Muscle layer of duodenum (tissue), 2 donors: ENCODE data around the gene QRFP.

Experiments used
- H3K27ac ChIP-seq: one replicate; pipeline ENCODE4 v1.7.0; 2013; ENCODE audit warnings: mild to moderate bottlenecking, low read length
- H3K27me3 ChIP-seq: one replicate; pipeline ENCODE4 v1.7.0; 2013; ENCODE audit warnings: low read depth, mild to moderate bottlenecking, control low read depth, low read length
- H3K36me3 ChIP-seq, 2 donors: one replicate each; pipeline ENCODE4 v1.7.0; 2013; ENCODE audit warnings: low read length in 2 of 2, control low read depth in 1 of 2, mild to moderate bottlenecking in 1 of 2; ENCODE audit not compliant: insufficient read depth in 2 of 2, control insufficient read depth in 1 of 2
- H3K4me1 ChIP-seq, 2 donors: one replicate each; pipeline ENCODE4 v1.7.0; 2013; ENCODE audit warnings: low read length in 2 of 2, mild to moderate bottlenecking in 2 of 2, control low read depth in 1 of 2, moderate library complexity in 1 of 2; ENCODE audit not compliant: insufficient read depth in 2 of 2, control insufficient read depth in 1 of 2
- H3K4me3 ChIP-seq, 2 donors: one replicate each; pipeline ENCODE4 v1.7.0; 2013; ENCODE audit warnings: low read length in 2 of 2, low read depth in 1 of 2, mild to moderate bottlenecking in 1 of 2
- H3K9me3 ChIP-seq, 2 donors: one replicate each; pipeline ENCODE4 v1.7.0; 2013; ENCODE audit warnings: low read length in 2 of 2, control low read depth in 1 of 2, mild to moderate bottlenecking in 1 of 2; ENCODE audit not compliant: control insufficient read depth in 1 of 2
- donor health status: healthy.

Gene QRFP

GRCh38 chr9:130872093-130872492 lies 24.5 kb downstream of the QRFP start:
- H3K36me3 ChIP-seq = peaks cover 51 to 60% of the 10 kb centered on the region in 2 donors
- peaks cover 4 to 54% of the 10 kb centered on the region in 2 donors for H3K4me1 ChIP-seq

GRCh38 chr9:130871395-130872062 lies 25.1 kb downstream of the QRFP start:
- Histone ChIP-seq H3K27me3 (no peaks in the 10 kb centered on the region), H3K9me3 (no peaks in the 10 kb centered on the region), H3K36me3 (peaks cover 51 to 61% of the 10 kb centered on the region in 2 donors), H3K27ac (no peak overlapping the region), H3K4me3 (no peak overlapping the region), H3K4me1 (peaks cover 4 to 60% of the 10 kb centered on the region in 2 donors)

More at GRCh38 chr9:130872093-130872492, 24.5 kb downstream of the QRFP start:
- no peak overlapping the region for H3K27ac ChIP-seq
- no peak overlapping the region for H3K4me3 ChIP-seq
- no peaks in the 10 kb centered on the region for H3K27me3 ChIP-seq
- no peaks in the 10 kb centered on the region for H3K9me3 ChIP-seq

- Histone ChIP-seq H3K36me3 (peaks cover 47 to 61% of the 10 kb centered on the region in 2 donors), H3K4me1 (peaks cover 4 to 66% of the 10 kb centered on the region in 2 donors), H3K27ac (no peak overlapping the region), H3K27me3 (no peaks in the 10 kb centered on the region), H3K4me3 (no peak overlapping the region), H3K9me3 (no peaks in the 10 kb centered on the region)
These were observed 25.9 kb downstream of the QRFP start for GRCh38 chr9:130870491-130871381.

- Histone ChIP-seq H3K9me3 (no peaks in the 10 kb centered on the region), H3K36me3 (peaks cover 41 to 56% of the 10 kb centered on the region in 2 donors), H3K4me1 (peaks cover 4 to 66% of the 10 kb centered on the region in 2 donors), H3K4me3 (no peak overlapping the region), H3K27ac (no peak overlapping the region), H3K27me3 (no peaks in the 10 kb centered on the region)
These were observed 27.4 kb downstream of the QRFP start for GRCh38 chr9:130869250-130869649.

- Histone ChIP-seq H3K4me1 (peaks cover 4 to 69% of the 10 kb centered on the region in 2 donors), H3K4me3 (no peak overlapping the region), H3K27ac (no peak overlapping the region), H3K9me3 (no peaks in the 10 kb centered on the region), H3K36me3 (peaks cover 30 to 48% of the 10 kb centered on the region in 2 donors), H3K27me3 (no peaks in the 10 kb centered on the region)
These were observed 28.4 kb downstream of the QRFP start for GRCh38 chr9:130868230-130868629.

GRCh38 chr9:130867556-130867955 lies 29.1 kb downstream of the QRFP start:
- H3K27ac ChIP-seq = no peak overlapping the region
- H3K36me3 ChIP-seq = peaks cover 24 to 45% of the 10 kb centered on the region in 2 donors
- no peak overlapping the region for H3K4me3 ChIP-seq
- peaks cover 4 to 69% of the 10 kb centered on the region in 2 donors for H3K4me1 ChIP-seq
- no peaks in the 10 kb centered on the region for H3K27me3 ChIP-seq
- H3K9me3 ChIP-seq = no peaks in the 10 kb centered on the region

- Histone ChIP-seq H3K27me3 (no peaks in the 10 kb centered on the region), H3K4me3 (no peak overlapping the region), H3K27ac (no peak overlapping the region), H3K36me3 (peaks cover 13 to 34% of the 10 kb centered on the region in 2 donors), H3K4me1 (peaks cover 4 to 69% of the 10 kb centered on the region in 2 donors), H3K9me3 (no peaks in the 10 kb centered on the region)
These were observed 30.1 kb downstream of the QRFP start for GRCh38 chr9:130866474-130866965.

- H3K27me3 ChIP-seq = no peaks in the 10 kb centered on the region
These were observed 30.7 kb downstream of the QRFP start for GRCh38 chr9:130865921-130866320.

GRCh38 chr9:130864541-130864940 lies 32.1 kb downstream of the QRFP start:
- H3K9me3 ChIP-seq = no peaks in the 10 kb centered on the region
- no peak overlapping the region for H3K4me3 ChIP-seq
- H3K4me1 ChIP-seq = peaks cover 12 to 69% of the 10 kb centered on the region in 2 donors
- H3K27me3 ChIP-seq = no peaks in the 10 kb centered on the region
- no peak overlapping the region for H3K27ac ChIP-seq
- H3K36me3 ChIP-seq = peaks cover 11 to 26% of the 10 kb centered on the region in 2 donors

More at GRCh38 chr9:130865921-130866320, 30.7 kb downstream of the QRFP start:
- H3K36me3 ChIP-seq = peaks cover 12 to 28% of the 10 kb centered on the region in 2 donors
- no peaks in the 10 kb centered on the region for H3K9me3 ChIP-seq
- peaks cover 8 to 69% of the 10 kb centered on the region in 2 donors for H3K4me1 ChIP-seq
- no peak overlapping the region for H3K4me3 ChIP-seq
- H3K27ac ChIP-seq = no peak overlapping the region

GRCh38 chr9:130862747-130863146 lies 33.9 kb downstream of the QRFP start:
- Histone ChIP-seq H3K4me1 (peaks cover 18 to 79% of the 10 kb centered on the region in 2 donors), H3K4me3 (no peak overlapping the region), H3K9me3 (no peaks in the 10 kb centered on the region), H3K27me3 (no peaks in the 10 kb centered on the region), H3K36me3 (peaks cover 13 to 32% of the 10 kb centered on the region in 2 donors), H3K27ac (peak overlapping the region; percentile 48)

- H3K4me3 ChIP-seq = no peak overlapping the region
These were observed 34.4 kb downstream of the QRFP start for GRCh38 chr9:130862217-130862616.

More at GRCh38 chr9:130862217-130862616, 34.4 kb downstream of the QRFP start:
- H3K4me1 ChIP-seq = peaks cover 16 to 78% of the 10 kb centered on the region in 2 donors
- H3K36me3 ChIP-seq = peaks cover 18 to 33% of the 10 kb centered on the region in 2 donors
- peak overlapping the region; percentile 48 for H3K27ac ChIP-seq
- no peaks in the 10 kb centered on the region for H3K9me3 ChIP-seq
- no peaks in the 10 kb centered on the region for H3K27me3 ChIP-seq
